G401 (cell line): ENCODE measurements around the gene MAP2K7. TPM values are rescaled to one million over a fixed set of nuclear protein-coding genes. Genes with fewer than 3 reads are reported as not detected.
"Not testable (repeated sequence)": the region's sequence is repeated elsewhere in the genome, so short reads cannot be mapped to it uniquely, and the experiment has no call there.

Experiments used
- DNase-seq: peaks from one replicate; pipeline ENCODE4 v3.0.0-alpha.2; 2015; ENCODE audit warnings: low spot score
- in situ Hi-C: cut with HindIII; loops from 2 replicates; pipeline ENCODE4 v1.10.0; 2016; ENCODE audit warnings: low sequenced_read_pairs, mixed read lengths
- total RNA-seq: library from RNA; depleted of rRNA; stranded (reverse); fragments of >200 nt; shearing (Covaris generic); gene quantifications from 2 replicates; pipeline ENCODE4 v1.2.3, GENCODE V29; 2014; rRNA removed

The MAP2K7 gene
- 14.2 and 16.2 TPM in 2 replicates for total RNA-seq

GRCh38 chr19:7903244-7904073, at the start of gene MAP2K7:
Gene MAP2K7 (plus strand): TSS chr19:7903877. CDS start chr19:7903945, 68 bp downstream.
- in situ Hi-C loops: no loop called here
- peak; percentile 98 for DNase-seq

GRCh38 chr19:7855426-7856108, 48.1 kb upstream of the MAP2K7 start:
- no peak for DNase-seq
- in situ Hi-C loops: no loop called here

- DNase-seq: no peak
- in situ Hi-C loops: no loop called here
Observed at GRCh38 chr19:7856109-7856591, 47.5 kb upstream of the MAP2K7 start.

GRCh38 chr19:7856679-7857663, 46.7 kb upstream of the MAP2K7 start:
- in situ Hi-C loops: no loop called here
- no peak for DNase-seq

- in situ Hi-C loops: no loop called here
- DNase-seq: peak; percentile 43
Observed at GRCh38 chr19:7857727-7858108, 46.0 kb upstream of the MAP2K7 start.

GRCh38 chr19:7858109-7858770, 45.4 kb upstream of the MAP2K7 start:
- in situ Hi-C loops: no loop called here
- peak; percentile 76 for DNase-seq

GRCh38 chr19:7859087-7859486, 44.6 kb upstream of the MAP2K7 start:
- DNase-seq, in situ Hi-C loops: not testable (repeated sequence)

- in situ Hi-C loops: no loop called here
- no peak for DNase-seq
Observed at GRCh38 chr19:7859831-7860713, 43.6 kb upstream of the MAP2K7 start.

GRCh38 chr19:7860714-7861618, 42.7 kb upstream of the MAP2K7 start:
- peak; percentile 96 for DNase-seq

GRCh38 chr19:7861619-7862412, 41.9 kb upstream of the MAP2K7 start:
- DNase-seq: no peak
- in situ Hi-C loops: no loop called here

More at GRCh38 chr19:7860714-7861618, 42.7 kb upstream of the MAP2K7 start:
- in situ Hi-C loops: no loop called here

GRCh38 chr19:7862413-7862951, 41.2 kb upstream of the MAP2K7 start:
- in situ Hi-C loops: no loop called here
- DNase-seq: peak; percentile 90

- peak; percentile 34 for DNase-seq
- in situ Hi-C loops: no loop called here
Observed at GRCh38 chr19:7863157-7863970, 40.3 kb upstream of the MAP2K7 start.

GRCh38 chr19:7863971-7864689, 39.5 kb upstream of the MAP2K7 start:
- in situ Hi-C loops: no loop called here
- DNase-seq: no peak

- no peak for DNase-seq
Observed at GRCh38 chr19:7864690-7865074, 39.0 kb upstream of the MAP2K7 start.

More at GRCh38 chr19:7864690-7865074, 39.0 kb upstream of the MAP2K7 start:
- in situ Hi-C loops: no loop called here
